ENCODE results near the gene MNDA. TPM values are rescaled to one million over a fixed set of nuclear protein-coding genes. Genes with fewer than 3 reads are reported as not detected.

The MNDA gene
- total and polyA plus RNA-seq, 4 experiments from 2014 or later, result 0.29 to 0.57 (median 0.53) TPM

Other genes with a start within 250 kb of the MNDA start
- not detected for gene OR10Z1, start 226.1 kb upstream of the MNDA start, total RNA-seq
- gene OR10Z1, start 226.1 kb upstream of the MNDA start, polyA plus RNA-seq, result not detected
- gene SPTA1, start 144.6 kb upstream of the MNDA start, total RNA-seq, result not detected
- not detected for gene SPTA1, start 144.6 kb upstream of the MNDA start, polyA plus RNA-seq
- gene OR6K2, start 130.7 kb upstream of the MNDA start, total RNA-seq, result not detected
- gene OR6K2, start 130.7 kb upstream of the MNDA start, polyA plus RNA-seq, result not detected
- gene OR6K3, start 110.6 kb upstream of the MNDA start, total RNA-seq, result not detected
- not detected for gene OR6K3, start 110.6 kb upstream of the MNDA start, polyA plus RNA-seq
- not detected for gene OR6K6, start 76.6 kb upstream of the MNDA start, total RNA-seq
- gene OR6K6, start 76.6 kb upstream of the MNDA start, polyA plus RNA-seq, result not detected
- not detected for gene OR6N1, start 59.2 kb upstream of the MNDA start, total RNA-seq
- gene OR6N1, start 59.2 kb upstream of the MNDA start, polyA plus RNA-seq, result not detected
- gene OR6N2, start 50.1 kb upstream of the MNDA start, total RNA-seq, result not detected
- gene OR6N2, start 50.1 kb upstream of the MNDA start, polyA plus RNA-seq, result not detected
- 10 to 100 TPM; 83.6 to 93.8 TPM for gene PYHIN1, start 100.2 kb downstream of the MNDA start, total RNA-seq
- 10 to 100 TPM; 41.9 to 58.0 TPM for gene PYHIN1, start 100.2 kb downstream of the MNDA start, polyA plus RNA-seq
- gene IFI16, start 178.6 kb downstream of the MNDA start, total RNA-seq, result 100 to 1,000 TPM; 160 to 162 TPM
- 100 to 1,000 TPM in 1 of 2 donors, 10 to 100 TPM in 1; 53.2 to 131 TPM for gene IFI16, start 178.6 kb downstream of the MNDA start, polyA plus RNA-seq
- 1 to 10 TPM; 7.8 to 8.1 TPM for gene AIM2, start 245.4 kb downstream of the MNDA start, total RNA-seq
- 1 to 10 TPM; 2.9 to 8.0 TPM for gene AIM2, start 245.4 kb downstream of the MNDA start, polyA plus RNA-seq